Measurements from ENCODE around the gene CLSTN1.

- TF ChIP-seq CTCF (IDR thresholded peaks at IDR 0.05) (no peak), EZH2 (IDR thresholded peaks at IDR 0.05; ENCODE audit: borderline replicate concordance, insufficient read depth, low read depth, low read length, poor library complexity, severe bottlenecking) (no peak)
Observed at GRCh38 chr1:9696793-9697192, 127.0 kb downstream of the CLSTN1 start.

All from B cell (primary cell).